H1 (cell line): ENCODE results near the gene PCAT7. TPM values are rescaled to one million over a fixed set of nuclear protein-coding genes. Genes with fewer than 3 reads are reported as not detected.

Experiments
- BRCA1 ChIP-seq: IDR thresholded peaks from 2 replicates; pipeline ENCODE4 v1.6.1; 2012; ENCODE audit warnings: low read depth, low read length, improper control_type of control experiment
- CBX8 ChIP-seq: fragments of 300-800, 300-1000 bp; sonication (generic); IDR thresholded peaks from 2 replicates; pipeline ENCODE4 v1.7.1; 2016; ENCODE audit warnings: low read depth, low read length, borderline replicate concordance
- CREB1 ChIP-seq: IDR thresholded peaks from 2 replicates; pipeline ENCODE4 v1.6.1; 2012; ENCODE audit warnings: inconsistent platforms
- HDAC6 ChIP-seq: IDR thresholded peaks from one replicate; pipeline ENCODE4 v1.7.1; 2012; ENCODE audit warnings: low read depth, mild to moderate bottlenecking, inconsistent platforms, low read length, moderate library complexity
- POLR2AphosphoS5 ChIP-seq: IDR thresholded peaks from 2 replicates; pipeline ENCODE4 v1.6.1; 2011; ENCODE audit warnings: low read depth, low read length
- RFX5 ChIP-seq: IDR thresholded peaks from 2 replicates; pipeline ENCODE4 v1.6.1; 2011; ENCODE audit warnings: low read depth, low read length, improper control_type of control experiment, borderline replicate concordance
- TCF12 ChIP-seq: IDR thresholded peaks from 2 replicates; pipeline ENCODE4 v1.6.1; 2011; ENCODE audit warnings: low read depth, mild to moderate bottlenecking, low read length
- ZNF274 ChIP-seq: IDR thresholded peaks from 2 replicates; pipeline ENCODE4 v1.7.0; 2012; ENCODE audit warnings: low read length, borderline replicate concordance; ENCODE audit errors: extremely low read depth
- polyA plus RNA-seq, 7 experiments: library from polyadenylated mRNA; depleted of rRNA in 3 of 7; stranded (reverse) in 5 of 7; unstranded in 2 of 7; fragments of >200 nt in 5 of 7; fragments of 200-250 nt in 2 of 7; gene quantifications; 1 replicate in 5 of 7; 2 replicates in 1 of 7; 4 replicates in 1 of 7; pipeline versions ENCODE4 v1.2.1 to v1.2.3, GENCODE V29; 2011 to 2013; ENCODE audit warnings: missing spikeins in 2 of 7, mixed read lengths in 2 of 7
- total RNA-seq: library from RNA; stranded (reverse); fragmentation: NEBNext Ultra II Directional; extraction: Animal tissue kit (Norgen Biotek cat#: 25700); gene quantifications from 2 replicates; pipeline ENCODE4 v1.2.1, GENCODE V29; 2021

PCAT7 gene
- total and polyA plus RNA-seq, 2 of the 8 experiments (the other 6 are each of a cell fraction or from before 2014, with no cell fraction given) = 3.2 to 4.1 TPM

GRCh38 chr9:94566550-94566949, 11.7 kb downstream of the PCAT7 start (continued):
- no peak for TF ChIP-seq CBX8
- TF ChIP-seq CREB1 = no peak
- no peak for TF ChIP-seq ZNF274
- TF ChIP-seq BRCA1 = no peak
- TF ChIP-seq HDAC6 = no peak
- TF ChIP-seq RFX5 = no peak
- TF ChIP-seq TCF12 = no peak
- TF ChIP-seq POLR2AphosphoS5 = no peak
